K562 (cell line): ENCODE data around the gene TFCP2L1. TPM values are rescaled to one million over a fixed set of nuclear protein-coding genes. Genes with fewer than 3 reads are reported as not detected.

ENCODE experiments used
- ATAC-seq: fragments of 200-7000 bp; cut with Tn5 transposase; 3 replicates; pipeline ENCODE4 v1.9.1; 2020; ENCODE audit warnings: moderate library complexity
- BruUV-seq: library from RNA; stranded (reverse); fragments of 400-500 nt; replicated peaks from 2 replicates; lab custom pipeline; 2021; lab: Mats Ljungman, UMichigan
- CTCF ChIA-PET: fragments of 300-600 bp; formaldehyde crosslinking; extraction: SDS; loops from one replicate; lab custom pipeline; 2021; ENCODE audit warnings: low intra/inter-chr PET ratio; lab: Yijun Ruan, JAX
- POLR2A ChIA-PET: fragments of 300-600, 350-650 bp; sonication (Branson Sonifier 250); formaldehyde crosslinking; extraction: SDS; loops from one replicate; lab custom pipeline; 2021; ENCODE audit warnings: antibody characterized with exemption, inconsistent platforms; lab: Yijun Ruan, JAX
- DNase-seq, 4 experiments: peaks; one replicate each; pipeline versions ENCODE4 v3.0.0 to v3.0.0-alpha.2; 2011 to 2018; ENCODE audit warnings: low spot score in 3 of 4, mixed read lengths in 3 of 4; ENCODE audit errors: extremely low read depth in 1 of 4
- FAIRE-seq: peaks from 2 replicates; lab custom pipeline; 2011; peaks lifted over from hg19 to GRCh38; lab: Jason Lieb, UNC
- H2AFZ ChIP-seq: 2 replicates; pipeline ENCODE4 v1.6.0; 2011; ENCODE audit warnings: low read depth, low read length, control low read depth, inconsistent platforms
- H3K27ac ChIP-seq: fragments of 200-600 bp; 3 replicates; pipeline ENCODE4 v1.8.0; 2011; ENCODE audit warnings: low read depth, mild to moderate bottlenecking, control low read depth, inconsistent platforms, low read length, moderate library complexity, mixed read lengths; ENCODE audit errors: extremely low read depth
- H3K27me3 ChIP-seq, 2 experiments: fragments of 300-600 bp in 1 of 2; 2 replicates in 1 of 2; 3 replicates in 1 of 2; pipeline versions ENCODE4 v1.6.0 to v1.8.0; 2011; ENCODE audit warnings: inconsistent platforms in 2 of 2, low read length in 2 of 2, mild to moderate bottlenecking in 1 of 2, mixed read lengths in 1 of 2, moderate library complexity in 1 of 2; ENCODE audit not compliant: control insufficient read depth in 2 of 2, insufficient read depth in 2 of 2
- H3K36me3 ChIP-seq: fragments of 300-600 bp; 3 replicates; pipeline ENCODE4 v1.8.0; 2011; ENCODE audit warnings: mild to moderate bottlenecking, low read length, inconsistent platforms; ENCODE audit not compliant: control insufficient read depth, insufficient read depth
- H3K4me1 ChIP-seq, 2 experiments: fragments of 200-600 bp in 1 of 2; replicated peaks in 1 of 2; 2 replicates in 1 of 2; 3 replicates in 1 of 2; pipeline versions ENCODE4 v1.5.1 to v1.8.0; 2011; ENCODE audit warnings: inconsistent platforms in 2 of 2, low read length in 2 of 2, mild to moderate bottlenecking in 1 of 2, mixed read lengths in 1 of 2, moderate library complexity in 1 of 2; ENCODE audit not compliant: control insufficient read depth in 2 of 2, insufficient read depth in 2 of 2
- H3K4me2 ChIP-seq: 2 replicates; pipeline ENCODE4 v1.6.1; 2011; ENCODE audit warnings: low read length, control low read depth, inconsistent platforms, mixed read lengths; ENCODE audit not compliant: insufficient read depth
- H3K4me3 ChIP-seq: fragments of 200-600 bp; sonication (generic), shearing (Covaris generic); 2 replicates; pipeline ENCODE4 v1.5.1; 2016; ENCODE audit warnings: control low read depth, inconsistent platforms
- H3K79me2 ChIP-seq: fragments of 200-600 bp; 3 replicates; pipeline ENCODE4 v1.8.0; 2011; ENCODE audit warnings: low read length, inconsistent platforms; ENCODE audit not compliant: control insufficient read depth, insufficient read depth
- H3K9ac ChIP-seq, 2 experiments: 2 replicates each; pipeline versions ENCODE4 v1.6.0 to v1.6.1; 2011; ENCODE audit warnings: low read depth in 2 of 2, low read length in 2 of 2, control low read depth in 1 of 2, inconsistent platforms in 1 of 2, mild to moderate bottlenecking in 1 of 2, mixed read lengths in 1 of 2; ENCODE audit not compliant: insufficient read depth in 1 of 2
- H3K9me1 ChIP-seq: one replicate; pipeline ENCODE4 v1.6.0; 2011; ENCODE audit warnings: inconsistent platforms, mild to moderate bottlenecking, low read length, moderate library complexity; ENCODE audit not compliant: control insufficient read depth, insufficient read depth
- H3K9me3 ChIP-seq: replicated peaks from 2 replicates; pipeline ENCODE4 v1.5.1; 2011; ENCODE audit warnings: low read depth, low read length, inconsistent platforms; ENCODE audit not compliant: control insufficient read depth, insufficient read depth
- H4K20me1 ChIP-seq: replicated peaks from 2 replicates; pipeline ENCODE4 v1.6.1; 2011; ENCODE audit warnings: low read length, inconsistent platforms, mixed read lengths; ENCODE audit not compliant: control insufficient read depth, insufficient read depth
- EP300 ChIP-seq: IDR thresholded peaks from 2 replicates; pipeline ENCODE4 v1.6.1; 2012; ENCODE audit warnings: low read length, improper control_type of control experiment
- GABPA ChIP-seq: fragments of 200-800 bp; sonication (Bioruptor generic); conservative IDR thresholded peaks from 2 replicates; pipeline ENCODE4 v1.6.1; 2016; ENCODE audit warnings: low read depth, missing genetic modification characterization, missing compliant biosample characterization
- HLTF ChIP-seq: fragments of 450-650 bp; IDR thresholded peaks from 2 replicates; pipeline ENCODE4 v1.6.1; 2016
- SPI1 ChIP-seq: IDR thresholded peaks from 2 replicates; pipeline ENCODE4 v1.6.1; 2011; ENCODE audit warnings: low read depth, low read length, control low read depth, borderline replicate concordance
- TAF9B ChIP-seq: fragments of 450-650 bp; IDR thresholded peaks from 2 replicates; pipeline ENCODE4 v1.6.1; 2018; ENCODE audit warnings: mild to moderate bottlenecking; ENCODE audit not compliant: partially characterized antibody
- ZNF589 ChIP-seq: fragments of 200-800 bp; sonication (Bioruptor generic); IDR thresholded peaks from 2 replicates; pipeline ENCODE4 v1.6.1; 2016; ENCODE audit warnings: low read depth, missing genetic modification characterization, missing compliant biosample characterization
- ZNF830 ChIP-seq: fragments of 250-450 bp; sonication (Bioruptor Pico); IDR thresholded peaks from 2 replicates; pipeline ENCODE4 v1.5.0; 2021; ENCODE audit warnings: mild to moderate bottlenecking
- WGBS: fragments of 100-300 bp; shearing (Covaris generic); methylation state at CpG from one replicate; pipeline ENCODE4 v1.1.6; 2016; ENCODE audit warnings: low coverage, mixed read lengths; ENCODE audit not compliant: insufficient coverage; ENCODE audit errors: missing lambda C conversion rate; 5-methylcytosine and 5-hydroxymethylcytosine counted together
- in situ Hi-C: fragments of 300-500 bp; cut with MboI; formaldehyde crosslinking; loops from 4 replicates; pipeline ENCODE4 v1.15.0; 2018; ENCODE audit warnings: inconsistent platforms, mixed read lengths
- intact Hi-C: fragments of 100-400 bp; cut with micrococcal nuclease; formaldehyde crosslinking; loops from 2 replicates; pipeline ENCODE4 v1.14.2; 2022
- polyA plus RNA-seq, 8 experiments: library from polyadenylated mRNA; depleted of rRNA in 4 of 8; stranded (reverse) in 5 of 8; unstranded in 3 of 8; fragments of >200 nt; fragmentation: Nextera tagmentation in 2 of 8; fragmentation: Illumina TruSeq in 1 of 8; extraction: Ambion mirVana in 2 of 8; extraction: Trizol in 1 of 8; gene quantifications; 2 replicates each; pipeline versions ENCODE4 v1.2.1 to v1.2.3, GENCODE V29; 2011 to 2014; ENCODE audit warnings: inconsistent platforms in 1 of 8, missing spikeins in 1 of 8
- total RNA-seq, 7 experiments: library from RNA; depleted of rRNA in 6 of 7; stranded (reverse); fragments of >200 nt in 6 of 7; fragmentation: Illumina TruSeq in 2 of 7; extraction: Trizol in 2 of 7; gene quantifications; 2 replicates each; pipeline versions ENCODE4 v1.2.1 to v1.2.3, GENCODE V29; 2011 to 2021; ENCODE audit warnings: low replicate concordance in 1 of 7
- TF ChIP-seq, protein P1 (sequence below): fragments of 250-450 bp; sonication (Bioruptor Pico); IDR thresholded peaks from 2 replicates; pipeline ENCODE4 v1.5.0; 2021; ENCODE audit warnings: mild to moderate bottlenecking, borderline replicate concordance
- TF ChIP-seq, protein P2 (sequence below): fragments of 450-650 bp; IDR thresholded peaks from 2 replicates; pipeline ENCODE4 v1.6.1; 2018; ENCODE audit not compliant: partially characterized antibody

Gene TFCP2L1
- total and polyA plus RNA-seq, 9 of the 15 experiments (the other 6 are each of a cell fraction or from before 2014, with no cell fraction given): 0.08 to 1.00 (median 0.42) TPM

DNA sequence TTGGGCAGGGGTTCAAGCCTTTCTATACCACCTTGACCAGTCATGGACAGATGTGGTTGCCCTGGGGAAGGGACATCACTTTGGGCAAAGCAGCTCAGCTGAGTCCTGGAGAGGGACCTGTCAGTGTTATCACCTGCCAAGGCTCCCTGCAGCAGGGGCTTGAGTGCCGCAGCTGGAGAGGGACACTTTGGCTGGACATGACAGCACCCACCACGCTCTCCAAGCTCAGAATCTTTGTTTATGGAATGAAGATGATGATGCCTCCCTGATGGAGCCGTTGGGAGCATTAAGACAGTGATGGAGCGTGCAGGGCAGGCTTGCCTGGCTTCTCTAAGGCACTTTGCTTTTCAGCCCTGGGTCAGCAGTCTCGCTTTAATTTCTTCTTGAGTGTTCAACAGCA, 4.3 kb upstream of the TFCP2L1 start (continued):
- no peak for TF ChIP-seq HLTF
- TF ChIP-seq GABPA (tag): no peak
- no peak for TF ChIP-seq EP300

DNA sequence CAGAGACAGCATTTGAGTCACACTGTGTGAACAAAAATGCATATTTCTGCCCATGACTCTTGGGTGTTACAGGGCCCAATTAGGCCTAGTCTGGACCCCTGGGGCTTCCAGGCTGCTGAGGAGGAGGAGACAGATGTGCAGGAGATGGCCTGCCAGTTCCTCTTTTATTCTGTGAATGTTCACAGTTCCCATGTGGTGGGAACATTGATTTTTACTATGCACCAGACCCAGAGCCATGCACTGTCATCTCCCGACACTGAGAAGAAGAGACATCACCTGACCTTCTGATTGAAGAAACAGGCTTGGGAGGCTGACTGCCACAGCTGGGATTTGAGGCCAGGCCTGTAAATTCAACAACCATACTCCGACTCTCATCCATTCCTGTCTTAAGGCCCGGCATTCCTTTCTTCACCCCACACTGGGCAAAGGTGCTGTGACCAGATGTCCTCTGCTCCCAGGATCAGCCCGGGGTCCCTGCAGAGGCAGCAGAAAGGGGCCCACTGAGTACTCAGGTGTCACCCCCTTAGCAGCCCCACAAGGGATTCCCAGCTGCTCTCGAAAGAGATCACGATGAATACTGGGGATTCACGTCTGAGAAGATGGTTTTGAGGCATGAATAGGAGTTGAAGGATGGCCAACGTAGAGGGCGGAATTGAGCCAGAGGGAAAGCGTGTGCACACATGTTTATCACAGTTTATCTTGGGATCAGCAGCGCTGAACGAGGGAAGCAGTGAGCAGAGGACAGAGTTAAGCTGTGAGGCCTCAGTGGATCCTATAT, 3.6 kb upstream of the TFCP2L1 start:
- ATAC-seq: no peak
- CTCF ChIA-PET: no interaction called here
- Histone ChIP-seq H3K27ac (no peak overlapping the region), H4K20me1 (0 out of 2 replicates have a peak, but pooled peaks cover 3% of the 10 kb centered on the region), H3K4me1 (peaks cover 0 to 13% of the 10 kb centered on the region in 2 experiments; a peak in 3 of 5 replicates), H3K36me3 (no peaks in the 10 kb centered on the region), H3K4me2 (no peak overlapping the region), H3K27me3 (peaks cover 22 to 49% of the 10 kb centered on the region in 2 experiments; a peak in 4 of 5 replicates), H3K9me1 (no peaks in the 10 kb centered on the region), H3K79me2 (no peaks in the 10 kb centered on the region), H3K9me3 (no peaks in the 10 kb centered on the region), H3K9ac (no peak overlapping the region; a peak in 1 of 4 replicates), H2AFZ (no peak overlapping the region), H3K4me3 (no peak overlapping the region)
- no peak for TF ChIP-seq ZNF830 (CRISPR knock-in tag)
- peak; percentile 84 for TF ChIP-seq SPI1
- TF ChIP-seq, protein P1, sequence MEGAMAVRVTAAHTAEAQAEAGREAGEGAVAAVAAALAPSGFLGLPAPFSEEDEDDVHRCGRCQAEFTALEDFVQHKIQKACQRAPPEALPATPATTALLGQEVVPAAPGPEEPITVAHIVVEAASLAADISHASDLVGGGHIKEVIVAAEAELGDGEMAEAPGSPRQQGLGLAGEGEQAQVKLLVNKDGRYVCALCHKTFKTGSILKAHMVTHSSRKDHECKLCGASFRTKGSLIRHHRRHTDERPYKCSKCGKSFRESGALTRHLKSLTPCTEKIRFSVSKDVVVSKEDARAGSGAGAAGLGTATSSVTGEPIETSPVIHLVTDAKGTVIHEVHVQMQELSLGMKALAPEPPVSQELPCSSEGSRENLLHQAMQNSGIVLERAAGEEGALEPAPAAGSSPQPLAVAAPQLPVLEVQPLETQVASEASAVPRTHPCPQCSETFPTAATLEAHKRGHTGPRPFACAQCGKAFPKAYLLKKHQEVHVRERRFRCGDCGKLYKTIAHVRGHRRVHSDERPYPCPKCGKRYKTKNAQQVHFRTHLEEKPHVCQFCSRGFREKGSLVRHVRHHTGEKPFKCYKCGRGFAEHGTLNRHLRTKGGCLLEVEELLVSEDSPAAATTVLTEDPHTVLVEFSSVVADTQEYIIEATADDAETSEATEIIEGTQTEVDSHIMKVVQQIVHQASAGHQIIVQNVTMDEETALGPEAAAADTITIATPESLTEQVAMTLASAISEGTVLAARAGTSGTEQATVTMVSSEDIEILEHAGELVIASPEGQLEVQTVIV (CRISPR knock-in tag): no peak
- no peak for TF ChIP-seq TAF9B
- TF ChIP-seq, protein P2, sequence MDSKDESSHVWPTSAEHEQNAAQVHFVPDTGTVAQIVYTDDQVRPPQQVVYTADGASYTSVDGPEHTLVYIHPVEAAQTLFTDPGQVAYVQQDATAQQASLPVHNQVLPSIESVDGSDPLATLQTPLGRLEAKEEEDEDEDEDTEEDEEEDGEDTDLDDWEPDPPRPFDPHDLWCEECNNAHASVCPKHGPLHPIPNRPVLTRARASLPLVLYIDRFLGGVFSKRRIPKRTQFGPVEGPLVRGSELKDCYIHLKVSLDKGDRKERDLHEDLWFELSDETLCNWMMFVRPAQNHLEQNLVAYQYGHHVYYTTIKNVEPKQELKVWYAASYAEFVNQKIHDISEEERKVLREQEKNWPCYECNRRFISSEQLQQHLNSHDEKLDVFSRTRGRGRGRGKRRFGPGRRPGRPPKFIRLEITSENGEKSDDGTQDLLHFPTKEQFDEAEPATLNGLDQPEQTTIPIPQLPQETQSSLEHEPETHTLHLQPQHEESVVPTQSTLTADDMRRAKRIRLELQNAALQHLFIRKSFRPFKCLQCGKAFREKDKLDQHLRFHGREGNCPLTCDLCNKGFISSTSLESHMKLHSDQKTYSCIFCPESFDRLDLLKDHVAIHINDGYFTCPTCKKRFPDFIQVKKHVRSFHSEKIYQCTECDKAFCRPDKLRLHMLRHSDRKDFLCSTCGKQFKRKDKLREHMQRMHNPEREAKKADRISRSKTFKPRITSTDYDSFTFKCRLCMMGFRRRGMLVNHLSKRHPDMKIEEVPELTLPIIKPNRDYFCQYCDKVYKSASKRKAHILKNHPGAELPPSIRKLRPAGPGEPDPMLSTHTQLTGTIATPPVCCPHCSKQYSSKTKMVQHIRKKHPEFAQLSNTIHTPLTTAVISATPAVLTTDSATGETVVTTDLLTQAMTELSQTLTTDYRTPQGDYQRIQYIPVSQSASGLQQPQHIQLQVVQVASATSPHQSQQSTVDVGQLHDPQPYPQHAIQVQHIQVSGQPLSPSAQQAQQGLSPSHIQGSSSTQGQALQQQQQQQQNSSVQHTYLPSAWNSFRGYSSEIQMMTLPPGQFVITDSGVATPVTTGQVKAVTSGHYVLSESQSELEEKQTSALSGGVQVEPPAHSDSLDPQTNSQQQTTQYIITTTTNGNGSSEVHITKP: no peak
- TF ChIP-seq ZNF589 (CRISPR knock-in tag): no peak
- no peak for DNase-seq
- intact Hi-C loops (no loop called here), in situ Hi-C loops (no loop called here)
- BruUV-seq: no TSS peak
- POLR2A ChIA-PET: interaction anchor here (0.6 kb wide), 1 partner anchor 206 kb away, joined by 4 read pairs; no protein-coding TSS in a partner anchor
- 8% methylated on average over 12 of the region's 12 CpGs for WGBS
- no peak for FAIRE-seq
